Measurements from ENCODE around the gene TTC21A. TPM values are rescaled to one million over a fixed set of nuclear protein-coding genes. Genes with fewer than 3 reads are reported as not detected.

The TTC21A gene
- polyA plus RNA-seq, 12 donors: 1.8 to 9.4 (median 3.4) TPM; not detected in 2

Other genes with a start within 250 kb of the TTC21A start
- 1 to 10 TPM in 11 of 12 donors, not detected in 1; 1.4 to 7.3 (median 3.4) TPM for gene SCN11A, start 55.7 kb upstream of the TTC21A start, polyA plus RNA-seq (ENCODE audit: insufficient read length in 12 of 12)
- 10 to 100 TPM in 11 of 12 donors, not detected in 1; 23.2 to 59.7 (median 47.2) TPM for gene WDR48, start 55.7 kb upstream of the TTC21A start, polyA plus RNA-seq (ENCODE audit: insufficient read length in 12 of 12)
- 10 to 100 TPM in 11 of 12 donors, not detected in 1; 30.5 to 60.3 (median 33.9) TPM for gene GORASP1, start 53 bp upstream of the TTC21A start, polyA plus RNA-seq (ENCODE audit: insufficient read length in 12 of 12)
- gene CSRNP1, start 45.9 kb downstream of the TTC21A start, polyA plus RNA-seq (ENCODE audit: insufficient read length in 12 of 12): 10 to 100 TPM in 1 of 12 donors, 1 to 10 TPM in 10, not detected in 1; 3.8 to 15.8 (median 5.4) TPM
- gene XIRP1, start 84.9 kb downstream of the TTC21A start, polyA plus RNA-seq (ENCODE audit: insufficient read length in 12 of 12): 100 to 1,000 TPM in 9 of 12 donors, 10 to 100 TPM in 2, not detected in 1; 45.8 to 329 (median 123) TPM
- 1 to 10 TPM in 11 of 12 donors, not detected in 1; 3.5 to 5.6 (median 4.2) TPM for gene CX3CR1, start 172.4 kb downstream of the TTC21A start, polyA plus RNA-seq (ENCODE audit: insufficient read length in 12 of 12)
- under 1 TPM in 1 of 12 donors, not detected in 11; 0.19 TPM for gene CCR8, start 222.0 kb downstream of the TTC21A start, polyA plus RNA-seq (ENCODE audit: insufficient read length in 12 of 12)

Data from muscle of arm (tissue), 12 donors.